Ectodermal cell (in vitro differentiated cells): ENCODE data around the gene NTRK1.

ENCODE experiments used
- H3K27ac ChIP-seq: 2 replicates; pipeline ENCODE4 v1.7.0; 2013; ENCODE audit warnings: mild to moderate bottlenecking, low read depth, low read length; ENCODE audit not compliant: insufficient read depth, poor library complexity, severe bottlenecking
- H3K27me3 ChIP-seq: 2 replicates; pipeline ENCODE4 v1.7.0; 2013; ENCODE audit warnings: mild to moderate bottlenecking, low read length; ENCODE audit not compliant: insufficient read depth, control insufficient read depth, poor library complexity, severe bottlenecking
- H3K36me3 ChIP-seq: one replicate; pipeline ENCODE4 v1.7.0; 2013; ENCODE audit warnings: low read length; ENCODE audit not compliant: control insufficient read depth, insufficient read depth
- H3K4me1 ChIP-seq: one replicate; pipeline ENCODE4 v1.7.0; 2013; ENCODE audit warnings: low read length; ENCODE audit not compliant: control insufficient read depth, insufficient read depth
- H3K4me3 ChIP-seq: 2 replicates; pipeline ENCODE4 v1.7.0; 2013; ENCODE audit warnings: low read depth, low read length, control low read depth; ENCODE audit not compliant: insufficient read depth
- H3K9me3 ChIP-seq: 2 replicates; pipeline ENCODE4 v1.7.0; 2013; ENCODE audit warnings: mild to moderate bottlenecking, low read length, moderate library complexity; ENCODE audit not compliant: control insufficient read depth
- WGBS, 2 experiments: methylation state at CpG; one replicate each; pipeline ENCODE4 v1.1.7; 2013; ENCODE audit warnings: missing lambda C conversion rate in 2 of 2; 5-methylcytosine and 5-hydroxymethylcytosine counted together

NTRK1 gene

DNA sequence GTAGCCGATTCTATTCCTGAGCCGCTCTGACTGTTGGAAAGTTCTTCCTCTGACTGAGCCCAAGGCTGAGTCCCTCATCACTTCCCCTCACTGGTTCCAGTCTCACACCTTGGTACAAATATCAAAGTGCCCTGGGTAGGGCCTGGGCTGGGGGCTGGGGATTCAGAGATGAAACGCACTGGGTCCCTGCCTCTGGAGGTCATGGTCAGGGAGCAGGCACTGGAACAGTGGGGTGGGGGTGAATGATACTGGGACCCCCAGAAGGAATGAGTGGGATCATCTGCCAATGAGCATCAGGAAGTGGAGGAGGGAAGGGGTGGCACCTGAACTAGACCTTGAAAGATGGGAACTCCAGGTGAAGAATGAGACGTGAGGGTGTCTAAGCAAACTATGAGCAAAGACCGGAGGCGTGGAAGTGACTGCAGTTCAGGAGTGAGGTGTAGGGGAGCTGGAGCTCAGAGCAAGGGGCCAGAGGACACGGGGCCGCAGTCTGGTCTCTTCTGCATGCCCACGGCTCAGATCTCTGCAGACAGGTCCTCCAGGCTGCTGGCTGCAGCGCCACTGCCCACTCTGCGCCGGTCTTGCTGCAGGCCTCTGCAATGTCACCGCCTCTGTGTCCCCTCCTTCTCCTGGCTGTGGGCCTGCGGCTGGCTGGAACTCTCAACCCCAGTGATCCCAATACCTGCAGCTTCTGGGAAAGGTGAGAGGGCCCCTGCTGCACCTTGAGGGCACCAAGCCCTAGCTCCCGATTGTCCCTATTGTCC, 42.8 kb downstream of the NTRK1 start:
- no peaks in the 10 kb centered on the region for H3K36me3 ChIP-seq
- no peak overlapping the region for H3K4me3 ChIP-seq
- H3K4me1 ChIP-seq = no peaks in the 10 kb centered on the region
- H3K27me3 ChIP-seq = no peaks in the 10 kb centered on the region
- no peaks in the 10 kb centered on the region for H3K9me3 ChIP-seq
- H3K27ac ChIP-seq = no peak overlapping the region
- 90% methylated on average over 15 of the region's 15 CpGs for WGBS, 2 experiments

DNA sequence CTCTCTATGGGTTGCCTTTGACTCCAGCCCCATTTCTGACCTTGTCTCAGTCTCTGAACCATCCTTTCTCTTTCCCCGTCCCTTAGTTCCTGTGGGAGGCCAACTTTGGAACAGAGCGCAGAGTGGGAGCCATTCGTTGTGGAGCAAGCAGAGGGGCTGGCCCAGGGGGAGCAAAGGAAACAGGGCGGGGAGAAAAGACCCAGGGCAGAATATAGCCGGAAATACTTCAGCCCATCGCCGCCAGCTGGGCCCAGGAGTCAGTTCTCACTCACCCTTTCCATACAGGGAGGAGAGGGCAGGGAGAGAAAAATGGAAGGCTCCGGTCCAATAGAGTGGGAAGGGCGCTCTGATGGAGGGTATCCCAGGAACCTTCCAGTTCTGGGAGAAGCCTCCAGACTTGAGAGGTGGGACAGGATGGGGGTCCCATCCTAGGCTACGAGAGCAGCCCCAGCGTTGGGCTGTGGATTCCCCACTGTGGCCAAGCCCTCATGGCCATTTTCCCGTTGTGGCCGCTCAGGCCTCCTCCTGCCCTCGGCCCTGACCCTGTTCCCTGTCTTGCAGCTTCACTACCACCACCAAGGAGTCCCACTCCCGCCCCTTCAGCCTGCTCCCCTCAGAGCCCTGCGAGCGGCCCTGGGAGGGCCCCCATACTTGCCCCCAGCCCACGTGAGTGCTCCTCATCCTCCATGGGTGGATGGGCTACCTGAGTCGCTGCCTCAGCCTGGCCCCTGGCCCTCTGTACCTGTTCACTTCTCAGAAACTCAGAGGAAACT, 43.7 kb downstream of the NTRK1 start:
- H3K27me3 ChIP-seq = no peaks in the 10 kb centered on the region
- no peaks in the 10 kb centered on the region for H3K4me1 ChIP-seq
- H3K27ac ChIP-seq = no peak overlapping the region
- no peaks in the 10 kb centered on the region for H3K9me3 ChIP-seq
- H3K4me3 ChIP-seq = no peak overlapping the region
- WGBS, 2 experiments = 89 to 90% methylated on average over 19 of the region's 19 CpGs
- no peaks in the 10 kb centered on the region for H3K36me3 ChIP-seq

DNA sequence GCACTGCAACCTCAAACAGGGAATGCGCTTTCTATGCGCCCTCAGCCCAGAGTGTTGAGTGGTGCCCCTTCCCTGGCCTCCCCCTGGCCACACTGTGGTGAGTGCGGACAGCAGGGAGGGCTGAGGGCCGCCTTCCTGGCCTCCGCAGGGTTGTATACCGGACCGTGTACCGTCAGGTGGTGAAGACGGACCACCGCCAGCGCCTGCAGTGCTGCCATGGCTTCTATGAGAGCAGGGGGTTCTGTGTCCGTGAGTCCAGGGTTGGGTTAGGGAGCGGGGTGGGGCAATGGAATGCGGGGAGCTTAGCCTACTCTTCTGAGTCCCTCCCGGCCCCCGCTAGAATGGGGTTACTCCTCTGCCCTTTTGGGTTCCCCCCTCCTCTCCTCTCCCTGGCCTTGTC, 44.5 kb downstream of the NTRK1 start:
- Histone ChIP-seq H3K9me3 (no peaks in the 10 kb centered on the region), H3K27ac (no peak overlapping the region), H3K4me3 (no peak overlapping the region), H3K27me3 (no peaks in the 10 kb centered on the region), H3K4me1 (no peaks in the 10 kb centered on the region), H3K36me3 (no peaks in the 10 kb centered on the region)
- 89 to 90% methylated on average over 16 of the region's 16 CpGs for WGBS, 2 experiments

DNA sequence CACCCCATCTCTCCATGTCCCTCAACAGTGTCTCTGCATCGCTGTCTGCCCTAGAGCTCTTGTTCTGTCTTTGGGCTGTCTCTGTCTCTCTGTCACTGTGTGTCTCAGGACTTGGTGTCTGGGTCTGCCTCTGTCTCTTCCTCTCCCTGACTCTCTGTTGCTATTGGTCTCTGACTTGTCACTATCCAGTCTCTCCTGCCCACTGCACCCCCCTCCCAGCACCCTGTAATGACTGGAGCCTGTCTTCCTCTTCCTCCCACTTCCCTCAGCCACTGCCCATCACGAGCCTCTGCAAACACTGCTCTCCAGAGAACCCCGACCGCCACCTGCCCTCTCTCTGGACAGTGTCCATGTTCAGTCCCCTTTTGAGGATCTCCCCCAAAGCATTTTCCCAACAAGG, 45.0 kb downstream of the NTRK1 start:
- no peaks in the 10 kb centered on the region for H3K4me1 ChIP-seq
- H3K36me3 ChIP-seq = no peaks in the 10 kb centered on the region
- WGBS, 2 experiments = 70 to 73% methylated on average over 4 of the region's 4 CpGs
- no peak overlapping the region for H3K4me3 ChIP-seq
- no peaks in the 10 kb centered on the region for H3K27me3 ChIP-seq
- H3K9me3 ChIP-seq = no peaks in the 10 kb centered on the region
- no peak overlapping the region for H3K27ac ChIP-seq

DNA sequence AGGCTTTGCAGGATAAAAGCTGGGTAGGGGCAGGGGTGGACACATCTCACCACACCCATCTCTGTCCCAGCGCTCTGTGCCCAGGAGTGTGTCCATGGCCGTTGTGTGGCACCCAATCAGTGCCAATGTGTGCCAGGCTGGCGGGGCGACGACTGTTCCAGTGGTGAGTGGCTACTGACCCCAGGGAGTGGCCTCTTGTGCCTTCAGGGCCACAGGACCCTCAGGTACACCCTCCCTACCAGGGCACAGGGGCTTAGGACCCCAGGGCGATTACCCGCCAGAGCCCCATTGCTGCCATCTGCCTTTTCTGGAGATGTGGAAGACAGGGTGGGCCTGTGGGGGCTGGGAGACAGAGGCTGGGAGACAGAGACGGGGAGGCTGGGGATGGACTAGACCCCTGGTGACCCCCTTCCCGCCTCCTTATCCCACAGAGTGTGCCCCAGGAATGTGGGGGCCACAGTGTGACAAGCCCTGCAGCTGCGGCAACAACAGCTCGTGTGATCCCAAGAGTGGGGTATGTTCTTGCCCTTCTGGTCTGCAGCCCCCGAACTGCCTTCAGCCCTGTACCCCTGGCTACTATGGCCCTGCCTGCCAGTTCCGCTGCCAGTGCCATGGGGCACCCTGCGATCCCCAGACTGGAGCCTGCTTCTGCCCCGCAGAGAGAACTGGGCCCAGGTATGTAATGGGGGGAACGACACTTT, 45.7 kb downstream of the NTRK1 start:
- H3K9me3 ChIP-seq = no peaks in the 10 kb centered on the region

DNA sequence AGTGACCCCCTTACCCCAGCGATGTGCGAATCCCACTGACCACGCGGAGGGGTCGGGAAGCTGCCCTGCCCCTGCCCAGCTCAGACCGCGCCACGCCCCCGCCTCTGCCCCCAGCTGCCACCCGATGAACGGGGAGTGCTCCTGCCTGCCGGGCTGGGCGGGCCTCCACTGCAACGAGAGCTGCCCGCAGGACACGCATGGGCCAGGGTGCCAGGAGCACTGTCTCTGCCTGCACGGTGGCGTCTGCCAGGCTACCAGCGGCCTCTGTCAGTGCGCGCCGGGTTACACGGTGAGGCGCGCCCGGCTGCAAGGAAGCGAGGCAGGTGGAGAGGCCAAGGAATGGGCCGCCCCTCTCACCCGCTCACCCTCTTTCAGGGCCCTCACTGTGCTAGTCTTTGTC, 47.9 kb downstream of the NTRK1 start:
- WGBS, 2 experiments = 91 to 94% methylated on average over 29 of the region's 29 CpGs
- Histone ChIP-seq H3K9me3 (no peaks in the 10 kb centered on the region), H3K36me3 (no peaks in the 10 kb centered on the region), H3K27me3 (peaks cover 3% of the 10 kb centered on the region), H3K4me1 (no peaks in the 10 kb centered on the region), H3K27ac (no peak overlapping the region), H3K4me3 (no peak overlapping the region)

More for the DNA sequence above, 45.7 kb downstream of the NTRK1 start:
- Histone ChIP-seq H3K4me3 (no peak overlapping the region), H3K4me1 (no peaks in the 10 kb centered on the region), H3K27ac (no peak overlapping the region), H3K27me3 (no peaks in the 10 kb centered on the region), H3K36me3 (no peaks in the 10 kb centered on the region)
- WGBS, 2 experiments = 95 to 96% methylated on average over 16 of the region's 16 CpGs

DNA sequence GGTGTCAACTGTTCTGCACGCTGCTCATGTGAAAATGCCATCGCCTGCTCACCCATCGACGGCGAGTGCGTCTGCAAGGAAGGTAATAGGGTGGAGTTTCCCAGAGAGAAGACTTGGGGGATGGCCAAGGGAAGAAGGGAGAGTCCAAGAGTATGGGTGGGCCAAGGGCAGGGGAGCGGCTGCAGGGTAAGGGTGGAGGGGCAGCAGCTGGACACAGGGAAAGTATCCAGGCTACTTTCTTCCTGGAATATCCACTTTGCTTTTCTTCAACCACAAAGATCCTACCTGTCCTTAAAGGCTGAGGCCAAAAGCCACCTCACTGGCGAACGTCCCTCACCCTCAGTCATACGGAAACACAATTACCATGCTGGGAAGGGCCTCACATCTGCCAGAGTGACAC, 48.3 kb downstream of the NTRK1 start:
- Histone ChIP-seq H3K4me1 (no peaks in the 10 kb centered on the region), H3K27ac (no peak overlapping the region), H3K27me3 (peaks cover 3% of the 10 kb centered on the region), H3K36me3 (no peaks in the 10 kb centered on the region), H3K4me3 (no peak overlapping the region), H3K9me3 (no peaks in the 10 kb centered on the region)
- 88 to 91% methylated on average over 10 of the region's 10 CpGs for WGBS, 2 experiments

DNA sequence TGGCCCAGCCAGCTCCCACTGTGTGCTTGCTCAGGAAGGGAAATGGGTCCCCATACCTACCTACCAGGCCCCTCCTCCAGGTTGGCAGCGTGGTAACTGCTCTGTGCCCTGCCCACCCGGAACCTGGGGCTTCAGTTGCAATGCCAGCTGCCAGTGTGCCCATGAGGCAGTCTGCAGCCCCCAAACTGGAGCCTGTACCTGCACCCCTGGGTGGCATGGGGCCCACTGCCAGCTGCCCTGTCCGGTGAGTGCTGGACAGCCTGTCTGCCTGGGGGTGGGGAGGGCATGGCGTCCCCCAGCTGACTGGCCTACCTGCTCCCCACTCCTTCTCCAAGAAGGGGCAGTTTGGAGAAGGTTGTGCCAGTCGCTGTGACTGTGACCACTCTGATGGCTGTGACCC, 49.0 kb downstream of the NTRK1 start:
- 70 to 72% methylated on average over 5 of the region's 5 CpGs for WGBS, 2 experiments
- no peak overlapping the region for H3K27ac ChIP-seq
- H3K27me3 ChIP-seq = peaks cover 3% of the 10 kb centered on the region

DNA sequence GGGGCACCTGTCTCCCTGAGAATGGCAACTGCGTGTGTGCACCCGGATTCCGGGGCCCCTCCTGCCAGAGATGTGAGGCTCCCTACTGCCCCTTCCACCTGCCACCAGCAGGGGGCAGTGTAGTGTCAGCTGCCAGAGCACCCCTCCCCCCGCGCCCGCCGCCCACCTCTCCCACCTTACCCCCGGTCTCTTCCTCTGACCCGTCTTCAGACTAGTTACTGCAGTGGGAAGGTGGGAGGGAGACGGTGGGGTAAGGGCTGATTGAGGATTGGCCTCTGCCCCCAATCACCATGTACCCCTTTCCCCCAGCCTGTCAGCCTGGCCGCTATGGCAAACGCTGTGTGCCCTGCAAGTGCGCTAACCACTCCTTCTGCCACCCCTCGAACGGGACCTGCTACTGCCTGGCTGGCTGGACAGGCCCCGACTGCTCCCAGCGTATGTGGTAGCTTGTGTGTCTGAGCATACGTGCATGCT, 49.7 kb downstream of the NTRK1 start:
- peaks cover 3% of the 10 kb centered on the region for H3K27me3 ChIP-seq
- 24 to 39% methylated on average over 12 to 16 of the region's 18 CpGs for WGBS, 2 experiments

More for the DNA sequence above, 49.0 kb downstream of the NTRK1 start:
- no peak overlapping the region for H3K4me3 ChIP-seq
- H3K36me3 ChIP-seq = no peaks in the 10 kb centered on the region
- no peaks in the 10 kb centered on the region for H3K9me3 ChIP-seq
- no peaks in the 10 kb centered on the region for H3K4me1 ChIP-seq

More for the DNA sequence above, 49.7 kb downstream of the NTRK1 start:
- Histone ChIP-seq H3K4me1 (no peaks in the 10 kb centered on the region), H3K36me3 (no peaks in the 10 kb centered on the region), H3K9me3 (no peaks in the 10 kb centered on the region), H3K27ac (no peak overlapping the region), H3K4me3 (no peak overlapping the region)
